Endodermal cell (in vitro differentiated cells): ENCODE measurements around the gene CLSTN1. TPM values are rescaled to one million over a fixed set of nuclear protein-coding genes. Genes with fewer than 3 reads are reported as not detected.

Experiments
- DNase-seq: peaks from one replicate; pipeline ENCODE4 v3.0.0-alpha.2; 2017
- H3K27ac ChIP-seq: 2 replicates; pipeline ENCODE4 v1.5.1; 2013; ENCODE audit warnings: mild to moderate bottlenecking, low read depth, low read length, moderate library complexity
- H3K27me3 ChIP-seq: 2 replicates; pipeline ENCODE4 v1.6.1; 2013; ENCODE audit warnings: mild to moderate bottlenecking, low read length, moderate library complexity; ENCODE audit not compliant: insufficient read depth, control insufficient read depth, poor library complexity, severe bottlenecking
- H3K36me3 ChIP-seq: 2 replicates; pipeline ENCODE4 v1.7.0; 2013; ENCODE audit warnings: mild to moderate bottlenecking, low read length, moderate library complexity; ENCODE audit not compliant: control insufficient read depth, insufficient read depth
- H3K4me1 ChIP-seq: one replicate; pipeline ENCODE4 v1.7.0; 2013; ENCODE audit warnings: low read length; ENCODE audit not compliant: control insufficient read depth, insufficient read depth
- H3K4me3 ChIP-seq: 2 replicates; pipeline ENCODE4 v1.5.1; 2013; ENCODE audit warnings: mild to moderate bottlenecking, low read length, moderate library complexity
- H3K9ac ChIP-seq: 2 replicates; pipeline ENCODE4 v1.6.1; 2013; ENCODE audit warnings: mild to moderate bottlenecking, low read length, moderate library complexity; ENCODE audit not compliant: poor library complexity, severe bottlenecking; ENCODE audit errors: extremely low read depth
- H3K9me3 ChIP-seq: 2 replicates; pipeline ENCODE4 v1.6.1; 2013; ENCODE audit warnings: mild to moderate bottlenecking, low read length, moderate library complexity; ENCODE audit not compliant: control insufficient read depth
- H3K27ac Mint-ChIP-seq: 2 replicates; pipeline ENCODE4 v1.8.0; 2020; ENCODE audit warnings: mixed read lengths
- H3K27me3 Mint-ChIP-seq: 2 replicates; pipeline ENCODE4 v1.8.0; 2021; ENCODE audit warnings: mild to moderate bottlenecking, mixed read lengths; ENCODE audit not compliant: insufficient read depth
- H3K36me3 Mint-ChIP-seq: 2 replicates; pipeline ENCODE4 v1.8.0; 2020; ENCODE audit warnings: low read depth, mixed read lengths
- H3K4me1 Mint-ChIP-seq: 2 replicates; pipeline ENCODE4 v1.8.0; 2020; ENCODE audit warnings: mixed read lengths
- H3K4me3 Mint-ChIP-seq: 2 replicates; pipeline ENCODE4 v1.8.0; 2020; ENCODE audit warnings: mild to moderate bottlenecking, moderate library complexity, mixed read lengths
- H3K9me3 Mint-ChIP-seq: 2 replicates; pipeline ENCODE4 v1.8.0; 2020; ENCODE audit warnings: mild to moderate bottlenecking, mixed read lengths
- CTCF ChIP-seq: fragments of 200-600 bp; sonication (generic); conservative IDR thresholded peaks from 2 replicates; pipeline ENCODE4 v1.5.0; 2021; ENCODE audit warnings: antibody characterized with exemption, mild to moderate bottlenecking
- WGBS, 2 experiments: methylation state at CpG; one replicate each; pipeline versions ENCODE4 v1.1.5 to v1.1.7; 2013; ENCODE audit warnings: missing lambda C conversion rate in 2 of 2, mixed read lengths in 1 of 2; ENCODE audit not compliant: insufficient coverage in 1 of 2, insufficient read length in 1 of 2; 5-methylcytosine and 5-hydroxymethylcytosine counted together
- total RNA-seq, 2 donors: library from RNA; stranded (reverse); fragmentation: NEBNext Ultra II Directional in 1 of 2; extraction: Animal tissue kit (Norgen Biotek cat#: 25700) in 1 of 2; gene quantifications; 2 replicates in 1 of 2; 3 replicates in 1 of 2; pipeline ENCODE4 v1.2.1, GENCODE V29; 2021

The CLSTN1 gene
- total RNA-seq, 2 donors from 2014 or later = 96.6 to 116 TPM

- no peak overlapping the region for H3K4me3 Mint-ChIP-seq
These were observed 3.2 kb downstream of the CLSTN1 start for GRCh38 chr1:9820521-9820920.

DNA sequence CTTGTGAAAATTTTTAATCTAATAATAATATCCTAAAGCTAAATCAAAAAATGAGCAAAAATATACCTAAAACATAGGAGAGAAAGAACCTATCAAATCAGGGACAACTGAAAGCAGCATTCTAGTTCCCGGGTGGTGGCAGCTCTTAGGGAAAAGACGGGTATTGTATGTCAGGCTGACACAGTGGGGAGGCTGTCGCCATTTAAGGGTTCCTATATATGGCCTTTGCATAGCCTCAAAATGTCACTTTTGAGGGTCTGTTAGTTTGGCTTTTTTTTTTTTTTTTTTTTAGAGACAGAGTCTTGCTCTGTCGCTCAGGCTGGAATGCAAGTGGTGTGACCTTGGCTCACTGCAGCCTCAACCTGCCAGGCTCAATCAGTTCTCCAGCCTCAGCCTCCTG, 6.0 kb downstream of the CLSTN1 start:
- H3K27me3 ChIP-seq = no peaks in the 10 kb centered on the region
- WGBS, 2 experiments = 80 to 92% methylated on average over 1 to 4 of the region's 4 CpGs
- H3K36me3 ChIP-seq = no peaks in the 10 kb centered on the region
- H3K9me3 ChIP-seq = no peaks in the 10 kb centered on the region
- Mint-ChIP-seq H3K4me1 (peaks cover 26% of the 10 kb centered on the region), H3K36me3 (peaks cover 2% of the 10 kb centered on the region), H3K9me3 (no peaks in the 10 kb centered on the region), H3K27ac (no peak overlapping the region), H3K27me3 (peaks cover 4% of the 10 kb centered on the region), H3K4me3 (no peak overlapping the region)
- no peak overlapping the region for H3K27ac ChIP-seq
- no peak overlapping the region for H3K9ac ChIP-seq
- no peak for TF ChIP-seq CTCF
- no peak overlapping the region for H3K4me3 ChIP-seq
- H3K4me1 ChIP-seq = peaks cover 4% of the 10 kb centered on the region
- DNase-seq = no peak

More at GRCh38 chr1:9820521-9820920, 3.2 kb downstream of the CLSTN1 start:
- no peak overlapping the region for H3K27ac ChIP-seq
- H3K36me3 Mint-ChIP-seq = no peaks in the 10 kb centered on the region
- no peaks in the 10 kb centered on the region for H3K9me3 Mint-ChIP-seq
- H3K27me3 ChIP-seq = peaks cover 8% of the 10 kb centered on the region
- no peaks in the 10 kb centered on the region for H3K9me3 ChIP-seq
- H3K9ac ChIP-seq = no peak overlapping the region
- H3K27me3 Mint-ChIP-seq = peaks cover 18% of the 10 kb centered on the region
- H3K4me1 Mint-ChIP-seq = peaks cover 37% of the 10 kb centered on the region
- 84 to 86% methylated on average over 1 to 3 of the region's 3 CpGs for WGBS, 2 experiments
- no peaks in the 10 kb centered on the region for H3K36me3 ChIP-seq
- no peak for DNase-seq
- no peak overlapping the region for H3K27ac Mint-ChIP-seq
- no peak for TF ChIP-seq CTCF
- H3K4me1 ChIP-seq = peaks cover 7% of the 10 kb centered on the region
- H3K4me3 ChIP-seq = no peak overlapping the region

DNA sequence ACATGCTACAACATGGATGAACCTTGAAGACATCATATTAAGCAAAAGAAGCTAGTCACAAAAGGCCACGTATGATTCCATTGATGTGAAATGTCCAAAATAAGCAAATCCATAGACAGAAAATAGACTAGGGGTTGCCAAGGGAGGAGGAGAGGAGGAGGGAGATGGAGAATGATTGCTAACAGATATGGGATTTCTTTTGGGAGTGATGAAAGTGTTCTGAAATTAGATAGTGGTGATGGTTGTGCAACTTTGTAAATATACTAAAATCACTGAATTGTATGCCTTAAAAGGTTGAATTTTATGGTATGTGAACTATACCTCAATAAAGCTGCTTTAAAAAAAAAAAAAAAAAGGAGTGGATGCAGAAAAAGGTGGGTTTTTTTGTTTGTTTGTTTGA, 7.6 kb downstream of the CLSTN1 start:
- H3K36me3 Mint-ChIP-seq = peaks cover 2% of the 10 kb centered on the region
- no peak overlapping the region for H3K9ac ChIP-seq
- DNase-seq = no peak
- H3K27ac Mint-ChIP-seq = no peak overlapping the region
- peaks cover 16% of the 10 kb centered on the region for H3K4me1 Mint-ChIP-seq
- no peaks in the 10 kb centered on the region for H3K27me3 ChIP-seq
- H3K9me3 ChIP-seq = no peaks in the 10 kb centered on the region
- H3K27me3 Mint-ChIP-seq = no peaks in the 10 kb centered on the region
- no peak overlapping the region for H3K4me3 ChIP-seq
- H3K9me3 Mint-ChIP-seq = no peaks in the 10 kb centered on the region
- 97 to 100% methylated on average over 1 of the region's 1 CpG for WGBS, 2 experiments
- H3K4me1 ChIP-seq = no peaks in the 10 kb centered on the region
- no peak for TF ChIP-seq CTCF
- H3K36me3 ChIP-seq = no peaks in the 10 kb centered on the region
- no peak overlapping the region for H3K27ac ChIP-seq
- H3K4me3 Mint-ChIP-seq = no peak overlapping the region
